Caco-2 (cell line): Measurements from ENCODE around the gene POU4F3. TPM values are rescaled to one million over a fixed set of nuclear protein-coding genes. Genes with fewer than 3 reads are reported as not detected.

Experiments
- BruUV-seq: library from RNA; stranded (reverse); fragments of 400-500 nt; replicated peaks from 2 replicates; lab custom pipeline; 2021; lab: Mats Ljungman, UMichigan
- CTCF ChIA-PET: fragments of 300-600 bp; sonication (Branson Sonifier 250); formaldehyde crosslinking; loops from one replicate; lab custom pipeline; 2022; ENCODE audit warnings: antibody characterized with exemption; lab: Charles Lee
- POLR2A ChIA-PET: fragments of 300-600 bp; sonication (Branson Sonifier 250); formaldehyde crosslinking; loops from one replicate; lab custom pipeline; 2022; ENCODE audit warnings: antibody characterized with exemption; lab: Charles Lee
- DNase-seq, 2 experiments: peaks; one replicate each; pipeline versions ENCODE4 v3.0.0 to v3.0.0-alpha.2; 2020 to 2022
- H3K27me3 ChIP-seq: replicated peaks from 2 replicates; pipeline ENCODE4 v1.6.0; 2011; ENCODE audit warnings: low read length; ENCODE audit not compliant: control insufficient read depth, insufficient read depth
- H3K36me3 ChIP-seq: 2 replicates; pipeline ENCODE4 v1.5.1; 2011; ENCODE audit warnings: low read length; ENCODE audit not compliant: control insufficient read depth, insufficient read depth
- H3K4me1 ChIP-seq: fragments of 250-450 bp; sonication (Bioruptor Pico); 2 replicates; pipeline ENCODE4 v1.5.1; 2020; ENCODE audit warnings: mild to moderate bottlenecking
- H3K4me3 ChIP-seq: 2 replicates; pipeline ENCODE4 v1.5.1; 2011; ENCODE audit warnings: low read depth, mild to moderate bottlenecking, control low read depth, low read length
- H3K9me3 ChIP-seq: fragments of 250-450 bp; sonication (Bioruptor Pico); 2 replicates; pipeline ENCODE4 v1.5.1; 2020; ENCODE audit warnings: mild to moderate bottlenecking, moderate library complexity
- H3K27ac Mint-ChIP-seq: one replicate; pipeline ENCODE4 v1.8.0; 2022; ENCODE audit warnings: mixed read lengths; ENCODE audit not compliant: unreplicated experiment
- H3K27me3 Mint-ChIP-seq: one replicate; pipeline ENCODE4 v1.8.0; 2022; ENCODE audit warnings: mixed read lengths; ENCODE audit not compliant: insufficient read depth, unreplicated experiment
- H3K36me3 Mint-ChIP-seq: one replicate; pipeline ENCODE4 v1.8.0; 2022; ENCODE audit warnings: mild to moderate bottlenecking, mixed read lengths; ENCODE audit not compliant: insufficient read depth, unreplicated experiment
- H3K4me1 Mint-ChIP-seq: one replicate; pipeline ENCODE4 v1.8.0; 2022; ENCODE audit warnings: low read depth, mixed read lengths; ENCODE audit not compliant: unreplicated experiment
- H3K4me3 Mint-ChIP-seq: one replicate; pipeline ENCODE4 v1.8.0; 2022; ENCODE audit warnings: mild to moderate bottlenecking, moderate library complexity, mixed read lengths; ENCODE audit not compliant: unreplicated experiment
- H3K9me3 Mint-ChIP-seq: one replicate; pipeline ENCODE4 v1.8.0; 2022; ENCODE audit warnings: mixed read lengths; ENCODE audit not compliant: unreplicated experiment
- intact Hi-C: fragments of 100-400 bp; cut with micrococcal nuclease; formaldehyde crosslinking; loops from one replicate; pipeline ENCODE4 v1.10.0; 2022; ENCODE audit not compliant: unreplicated experiment
- total RNA-seq: library from RNA; stranded (reverse); gene quantifications from 2 replicates; pipeline ENCODE4 v1.2.3, GENCODE V29; 2022
- TF ChIP-seq, protein P1 (sequence below), 2 experiments: fragments of 200-600 bp in 1 of 2; IDR thresholded peaks; 1 replicate in 1 of 2; 2 replicates in 1 of 2; pipeline versions ENCODE4 v1.5.1 to v1.8.0; 2011 to 2022; ENCODE audit warnings: antibody characterized with exemption in 1 of 2, control low read depth in 1 of 2, inconsistent platforms in 1 of 2, low read depth in 1 of 2, low read length in 1 of 2, mild to moderate bottlenecking in 1 of 2, moderate library complexity in 1 of 2; ENCODE audit not compliant: insufficient read depth in 1 of 2, severe bottlenecking in 1 of 2, unreplicated experiment in 1 of 2

The POU4F3 gene
- total RNA-seq, 1 experiment from 2014 or later, result not detected

DNA sequence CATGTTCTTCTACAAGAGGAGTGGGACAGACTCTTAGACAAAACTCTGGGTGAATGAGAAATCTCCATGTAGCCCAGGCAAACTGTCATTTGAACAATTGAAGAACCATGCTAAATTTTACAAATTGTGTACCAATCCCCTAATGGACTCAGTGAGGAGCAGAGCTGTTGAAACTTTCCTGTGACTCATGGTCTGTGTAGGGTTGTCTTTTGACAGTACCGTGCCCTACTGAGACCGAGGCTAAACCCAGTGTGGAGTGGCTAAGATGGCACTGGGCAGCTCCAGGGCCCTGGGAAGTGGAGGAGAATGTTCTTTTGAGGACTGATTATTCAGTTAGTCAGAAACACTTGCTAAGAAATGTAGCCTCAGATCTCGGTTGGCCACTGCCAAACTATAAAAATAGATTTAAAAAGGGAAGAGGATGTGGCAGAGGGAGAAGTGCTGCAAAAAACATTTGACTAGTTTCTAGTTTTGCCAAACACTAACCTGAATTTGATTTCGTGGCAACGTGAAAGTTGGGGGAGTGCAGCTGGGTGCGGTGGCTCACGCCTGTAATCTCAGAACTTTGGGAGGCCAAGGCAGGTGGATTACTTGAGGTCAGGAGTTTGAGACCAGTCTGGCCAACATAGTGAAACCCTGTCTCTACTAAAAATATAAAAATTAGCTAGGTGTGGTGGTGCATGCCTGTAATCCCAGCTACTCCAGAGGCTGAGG lies 24.7 kb downstream of the POU4F3 start:
- Histone ChIP-seq H3K9me3 (no peaks in the 10 kb centered on the region), H3K27me3 (no peaks in the 10 kb centered on the region), H3K36me3 (no peaks in the 10 kb centered on the region), H3K4me3 (no peak overlapping the region), H3K4me1 (no peaks in the 10 kb centered on the region)
- POLR2A ChIA-PET, result no interaction called here
- no peak for DNase-seq
- Mint-ChIP-seq H3K9me3 (no peaks in the 10 kb centered on the region), H3K27ac (no peak overlapping the region), H3K4me3 (no peak overlapping the region), H3K36me3 (no peaks in the 10 kb centered on the region), H3K27me3 (peaks cover 27% of the 10 kb centered on the region), H3K4me1 (no peaks in the 10 kb centered on the region)
- no TSS peak for BruUV-seq
- CTCF ChIA-PET, result no interaction called here
- TF ChIP-seq, protein P1, sequence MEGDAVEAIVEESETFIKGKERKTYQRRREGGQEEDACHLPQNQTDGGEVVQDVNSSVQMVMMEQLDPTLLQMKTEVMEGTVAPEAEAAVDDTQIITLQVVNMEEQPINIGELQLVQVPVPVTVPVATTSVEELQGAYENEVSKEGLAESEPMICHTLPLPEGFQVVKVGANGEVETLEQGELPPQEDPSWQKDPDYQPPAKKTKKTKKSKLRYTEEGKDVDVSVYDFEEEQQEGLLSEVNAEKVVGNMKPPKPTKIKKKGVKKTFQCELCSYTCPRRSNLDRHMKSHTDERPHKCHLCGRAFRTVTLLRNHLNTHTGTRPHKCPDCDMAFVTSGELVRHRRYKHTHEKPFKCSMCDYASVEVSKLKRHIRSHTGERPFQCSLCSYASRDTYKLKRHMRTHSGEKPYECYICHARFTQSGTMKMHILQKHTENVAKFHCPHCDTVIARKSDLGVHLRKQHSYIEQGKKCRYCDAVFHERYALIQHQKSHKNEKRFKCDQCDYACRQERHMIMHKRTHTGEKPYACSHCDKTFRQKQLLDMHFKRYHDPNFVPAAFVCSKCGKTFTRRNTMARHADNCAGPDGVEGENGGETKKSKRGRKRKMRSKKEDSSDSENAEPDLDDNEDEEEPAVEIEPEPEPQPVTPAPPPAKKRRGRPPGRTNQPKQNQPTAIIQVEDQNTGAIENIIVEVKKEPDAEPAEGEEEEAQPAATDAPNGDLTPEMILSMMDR (IDR thresholded peaks at IDR 0.05; ENCODE audit: insufficient read depth in 1 of 2, low read depth in 1 of 2, low read length in 1 of 2, severe bottlenecking in 1 of 2, unreplicated experiment in 1 of 2), result no peak
- intact Hi-C loops, result no loop called here

DNA sequence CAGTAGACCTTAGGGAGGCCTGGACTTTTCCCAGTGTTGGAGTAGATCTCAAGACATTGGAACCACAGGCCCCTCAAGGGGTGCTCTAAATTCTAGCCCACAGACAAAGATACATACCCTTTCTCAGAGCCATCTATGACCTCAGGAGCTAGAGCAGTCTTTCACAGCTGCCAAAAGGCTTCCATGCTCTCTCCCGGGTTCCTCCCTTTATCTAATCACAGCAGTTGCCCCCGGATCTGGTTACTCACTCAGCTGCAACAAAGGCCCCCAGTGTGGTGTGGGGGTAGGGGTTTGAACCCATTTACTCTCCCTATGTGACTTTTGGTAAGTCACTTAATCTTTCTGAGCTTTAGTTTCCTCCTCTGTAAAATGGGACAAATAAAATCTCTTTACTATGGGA lies 27.0 kb downstream of the POU4F3 start:
- POLR2A ChIA-PET, result no interaction called here
- Mint-ChIP-seq H3K36me3 (no peaks in the 10 kb centered on the region), H3K27ac (no peak overlapping the region), H3K9me3 (no peaks in the 10 kb centered on the region), H3K4me1 (no peaks in the 10 kb centered on the region), H3K4me3 (no peak overlapping the region), H3K27me3 (peaks cover 33% of the 10 kb centered on the region)
- 0 out of 2 replicates have a peak, but pooled peaks cover under 1% of the 10 kb centered on the region for H3K9me3 ChIP-seq
- H3K36me3 ChIP-seq, result no peaks in the 10 kb centered on the region
- TF ChIP-seq, protein P1 (IDR thresholded peaks at IDR 0.05; ENCODE audit: insufficient read depth in 1 of 2, low read depth in 1 of 2, low read length in 1 of 2, severe bottlenecking in 1 of 2, unreplicated experiment in 1 of 2), result no peak
- H3K4me1 ChIP-seq, result no peaks in the 10 kb centered on the region
- no peak for DNase-seq
- no peak overlapping the region for H3K4me3 ChIP-seq
- H3K27me3 ChIP-seq, result no peaks in the 10 kb centered on the region; the same call in 1 of the 2 replicates
- intact Hi-C loops, result no loop called here
- CTCF ChIA-PET, result no interaction called here
- no TSS peak for BruUV-seq

DNA sequence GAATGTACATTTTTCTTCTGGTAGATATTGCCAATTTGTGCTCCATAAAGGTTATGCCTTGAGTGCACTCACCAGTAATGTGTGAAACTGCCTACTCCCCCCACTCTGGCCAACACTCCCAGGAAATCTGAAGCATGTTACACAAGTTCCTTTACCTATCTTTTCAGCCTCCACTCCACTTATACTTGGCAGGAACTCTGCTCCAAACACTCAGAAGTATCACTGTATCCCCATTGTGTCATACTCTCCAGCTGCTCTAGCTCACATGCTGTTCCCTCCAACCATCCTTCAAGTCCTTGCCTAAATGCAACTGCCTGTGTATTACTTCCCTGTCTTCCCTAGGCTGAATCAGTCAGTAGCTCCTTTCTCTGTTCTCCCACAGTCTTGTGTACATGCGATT lies 28.3 kb downstream of the POU4F3 start:
- H3K4me3 ChIP-seq, result no peak overlapping the region
- no TSS peak for BruUV-seq
- intact Hi-C loops, result no loop called here
- Mint-ChIP-seq H3K36me3 (no peaks in the 10 kb centered on the region), H3K27me3 (peaks cover 33% of the 10 kb centered on the region), H3K27ac (no peak overlapping the region), H3K4me3 (no peak overlapping the region), H3K4me1 (no peaks in the 10 kb centered on the region), H3K9me3 (no peaks in the 10 kb centered on the region)
- POLR2A ChIA-PET, result no interaction called here
- TF ChIP-seq, protein P1 (IDR thresholded peaks at IDR 0.05; ENCODE audit: insufficient read depth in 1 of 2, low read depth in 1 of 2, low read length in 1 of 2, severe bottlenecking in 1 of 2, unreplicated experiment in 1 of 2), result no peak
- CTCF ChIA-PET, result no interaction called here
- H3K4me1 ChIP-seq, result no peaks in the 10 kb centered on the region
- DNase-seq, result no peak
- no peaks in the 10 kb centered on the region for H3K36me3 ChIP-seq
- no peaks in the 10 kb centered on the region; the same call in 1 of the 2 replicates for H3K27me3 ChIP-seq
- 0 out of 2 replicates have a peak, but pooled peaks cover 2% of the 10 kb centered on the region for H3K9me3 ChIP-seq
